OCI-LY1 (cell line): Measurements from ENCODE around the gene STUM.

Source experiments
- CTCF ChIP-seq: fragments of 200-600 bp; sonication (generic), shearing (Covaris generic); IDR thresholded peaks from 2 replicates; pipeline ENCODE4 v1.5.1; 2017; ENCODE audit warnings: mild to moderate bottlenecking, antibody characterized with exemption, low read length, moderate library complexity, mixed read lengths
- EZH2 ChIP-seq: fragments of 200-600 bp; sonication (generic), shearing (Covaris generic); IDR thresholded peaks from 2 replicates; pipeline ENCODE4 v1.8.0; 2017; ENCODE audit warnings: borderline replicate concordance, mixed run types, mild to moderate bottlenecking, antibody characterized with exemption, low read length, moderate library complexity, mixed read lengths

- TF ChIP-seq CTCF (no peak), EZH2 (no peak)
Observed at GRCh38 chr1:226607268-226607660, 58.7 kb downstream of the STUM start.
